SK-N-SH treated with all-trans-retinoic acid at 6 μM for 48 hours (cell line): ENCODE results near the gene ARHGAP28.

ENCODE experiments used
- BACH2 ChIP-seq: fragments of 250-450 bp; sonication (Bioruptor Pico); IDR thresholded peaks from 2 replicates; pipeline ENCODE4 v1.9.0; 2021; ENCODE audit warnings: mild to moderate bottlenecking, borderline replicate concordance
- GLIS3 ChIP-seq: fragments of 250-450 bp; sonication (Bioruptor Pico); IDR thresholded peaks from 2 replicates; pipeline ENCODE4 v1.5.0; 2020; ENCODE audit warnings: mild to moderate bottlenecking, moderate library complexity
- PPARA ChIP-seq: fragments of 250-450 bp; sonication (Bioruptor Pico); IDR thresholded peaks from 2 replicates; pipeline ENCODE4 v1.5.0; 2020; ENCODE audit warnings: mild to moderate bottlenecking, borderline replicate concordance
- RARB ChIP-seq: fragments of 250-450 bp; sonication (Bioruptor Pico); IDR thresholded peaks from 2 replicates; pipeline ENCODE4 v1.8.0; 2021; ENCODE audit warnings: mild to moderate bottlenecking, moderate library complexity
- SNAI2 ChIP-seq: fragments of 250-450 bp; sonication (Bioruptor Pico); IDR thresholded peaks from 2 replicates; pipeline ENCODE4 v1.5.0; 2020; ENCODE audit warnings: mild to moderate bottlenecking, moderate library complexity
- TOX ChIP-seq: fragments of 250-450 bp; sonication (Bioruptor Pico); IDR thresholded peaks from 2 replicates; pipeline ENCODE4 v1.8.0; 2021; ENCODE audit warnings: mild to moderate bottlenecking, moderate library complexity, borderline replicate concordance
- ZC3H10 ChIP-seq: fragments of 250-450 bp; sonication (Bioruptor Pico); IDR thresholded peaks from 2 replicates; pipeline ENCODE4 v1.5.1; 2021; ENCODE audit warnings: mild to moderate bottlenecking, moderate library complexity
- ZFP30 ChIP-seq: fragments of 450-650 bp; formaldehyde crosslinking; IDR thresholded peaks from 2 replicates; pipeline ENCODE4 v1.5.0; 2022; ENCODE audit warnings: mild to moderate bottlenecking, moderate library complexity
- ZNF8 ChIP-seq: fragments of 450-650 bp; formaldehyde crosslinking; IDR thresholded peaks from 2 replicates; pipeline ENCODE4 v1.5.0; 2020; ENCODE audit warnings: mild to moderate bottlenecking, moderate library complexity
- TF ChIP-seq, protein P1 (sequence below): fragments of 250-450 bp; sonication (Bioruptor Pico); IDR thresholded peaks from 2 replicates; pipeline ENCODE4 v1.8.0; 2021; ENCODE audit warnings: low read depth, mild to moderate bottlenecking, moderate library complexity, borderline replicate concordance
- TF ChIP-seq, protein P2 (sequence below): fragments of 250-450 bp; sonication (Bioruptor Pico); IDR thresholded peaks from 2 replicates; pipeline ENCODE4 v1.8.0; 2020; ENCODE audit warnings: mild to moderate bottlenecking, moderate library complexity, borderline replicate concordance

DNA sequence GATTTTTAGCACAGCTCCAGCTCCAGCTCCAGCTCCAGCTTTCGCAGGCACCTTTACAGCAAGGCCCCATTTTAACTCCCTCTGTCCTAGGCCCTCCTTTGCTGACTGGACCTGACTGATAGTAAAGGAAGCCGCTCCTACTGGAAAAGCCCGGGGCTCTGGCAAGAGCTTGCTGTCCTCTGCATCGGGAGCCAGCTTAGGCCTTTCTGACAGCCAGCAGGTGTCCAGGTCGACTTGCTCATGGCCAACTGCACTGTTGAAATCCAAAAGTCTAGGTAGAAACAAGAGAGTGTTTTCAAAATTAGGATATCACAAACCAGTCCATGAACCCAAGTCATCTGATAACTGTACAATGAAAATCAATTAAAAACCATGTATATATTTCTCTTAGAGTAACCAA lies 227.0 kb downstream of the ARHGAP28 start:
- TF ChIP-seq, protein P1, sequence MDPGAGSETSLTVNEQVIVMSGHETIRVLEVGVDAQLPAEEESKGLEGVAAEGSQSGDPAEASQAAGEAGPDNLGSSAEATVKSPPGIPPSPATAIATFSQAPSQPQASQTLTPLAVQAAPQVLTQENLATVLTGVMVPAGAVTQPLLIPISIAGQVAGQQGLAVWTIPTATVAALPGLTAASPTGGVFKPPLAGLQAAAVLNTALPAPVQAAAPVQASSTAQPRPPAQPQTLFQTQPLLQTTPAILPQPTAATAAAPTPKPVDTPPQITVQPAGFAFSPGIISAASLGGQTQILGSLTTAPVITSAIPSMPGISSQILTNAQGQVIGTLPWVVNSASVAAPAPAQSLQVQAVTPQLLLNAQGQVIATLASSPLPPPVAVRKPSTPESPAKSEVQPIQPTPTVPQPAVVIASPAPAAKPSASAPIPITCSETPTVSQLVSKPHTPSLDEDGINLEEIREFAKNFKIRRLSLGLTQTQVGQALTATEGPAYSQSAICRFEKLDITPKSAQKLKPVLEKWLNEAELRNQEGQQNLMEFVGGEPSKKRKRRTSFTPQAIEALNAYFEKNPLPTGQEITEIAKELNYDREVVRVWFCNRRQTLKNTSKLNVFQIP (CRISPR knock-in tag): no peak
- TF ChIP-seq TOX (CRISPR knock-in tag): no peak
- TF ChIP-seq, protein P2, sequence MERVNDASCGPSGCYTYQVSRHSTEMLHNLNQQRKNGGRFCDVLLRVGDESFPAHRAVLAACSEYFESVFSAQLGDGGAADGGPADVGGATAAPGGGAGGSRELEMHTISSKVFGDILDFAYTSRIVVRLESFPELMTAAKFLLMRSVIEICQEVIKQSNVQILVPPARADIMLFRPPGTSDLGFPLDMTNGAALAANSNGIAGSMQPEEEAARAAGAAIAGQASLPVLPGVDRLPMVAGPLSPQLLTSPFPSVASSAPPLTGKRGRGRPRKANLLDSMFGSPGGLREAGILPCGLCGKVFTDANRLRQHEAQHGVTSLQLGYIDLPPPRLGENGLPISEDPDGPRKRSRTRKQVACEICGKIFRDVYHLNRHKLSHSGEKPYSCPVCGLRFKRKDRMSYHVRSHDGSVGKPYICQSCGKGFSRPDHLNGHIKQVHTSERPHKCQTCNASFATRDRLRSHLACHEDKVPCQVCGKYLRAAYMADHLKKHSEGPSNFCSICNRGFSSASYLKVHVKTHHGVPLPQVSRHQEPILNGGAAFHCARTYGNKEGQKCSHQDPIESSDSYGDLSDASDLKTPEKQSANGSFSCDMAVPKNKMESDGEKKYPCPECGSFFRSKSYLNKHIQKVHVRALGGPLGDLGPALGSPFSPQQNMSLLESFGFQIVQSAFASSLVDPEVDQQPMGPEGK (CRISPR knock-in tag): no peak
- TF ChIP-seq ZC3H10 (CRISPR knock-in tag): no peak
- TF ChIP-seq ZFP30 (CRISPR knock-in tag): no peak
- no peak for TF ChIP-seq ZNF8 (CRISPR knock-in tag)
- TF ChIP-seq GLIS3 (CRISPR knock-in tag): no peak
- no peak for TF ChIP-seq RARB (CRISPR knock-in tag)
- TF ChIP-seq PPARA: no peak
- no peak for TF ChIP-seq SNAI2 (CRISPR knock-in tag)
- TF ChIP-seq BACH2 (CRISPR knock-in tag): no peak
